ENCODE results near the gene WNT4. TPM values are rescaled to one million over a fixed set of nuclear protein-coding genes. Genes with fewer than 3 reads are reported as not detected.

Gene WNT4
- total RNA-seq = 0.33 and 1.4 TPM in 2 replicates

DNA sequence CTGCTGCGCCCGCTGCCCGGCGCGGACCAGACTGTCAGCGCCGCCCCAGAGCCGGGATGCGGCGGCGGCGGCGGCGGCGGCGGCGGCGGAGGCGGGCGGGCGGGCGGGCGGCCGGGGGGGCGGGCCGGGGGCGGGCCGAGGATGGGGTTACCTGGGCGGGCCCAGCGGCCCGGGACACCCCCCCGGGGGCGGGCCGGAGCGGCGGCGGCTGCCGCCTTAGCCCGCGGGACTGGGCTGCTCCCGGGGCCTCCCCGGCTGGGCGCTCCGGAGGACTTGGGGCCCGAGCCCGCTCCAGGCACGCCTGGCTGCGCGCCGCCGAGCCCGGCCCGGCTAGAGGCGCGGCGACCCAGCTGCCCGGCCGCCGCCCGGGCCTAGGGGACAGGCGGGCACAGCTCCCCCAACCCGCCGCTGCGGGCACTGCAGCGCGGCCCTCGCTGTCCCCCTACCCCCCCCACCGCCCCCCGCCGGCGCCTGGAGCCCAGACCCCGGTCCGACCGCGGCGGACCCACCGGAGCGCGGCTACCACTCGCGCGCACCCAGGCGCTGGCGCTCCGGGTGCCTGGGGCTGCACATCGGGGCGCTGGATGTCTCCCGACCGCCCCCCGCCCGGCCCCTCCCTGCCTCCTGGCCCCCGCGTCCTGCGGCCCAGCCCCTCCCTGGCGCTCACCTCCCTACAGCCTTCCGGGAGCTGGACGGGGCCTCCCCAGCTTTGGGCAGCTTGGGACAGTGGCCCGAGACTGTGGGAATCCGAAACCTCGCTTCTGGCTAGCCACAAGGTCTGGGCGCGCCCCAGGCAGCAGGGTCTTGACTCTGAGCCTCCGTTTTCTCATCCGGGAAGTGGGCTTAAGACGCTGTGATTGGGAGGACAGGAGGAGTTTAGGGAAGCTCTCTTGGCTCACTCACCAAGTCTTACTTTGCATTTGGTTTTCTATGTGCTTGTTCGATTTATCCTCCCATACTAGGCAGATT is at the start of gene WNT4:
Gene WNT4 (minus strand): TSS at position 33 of the 969 bp plus-strand sequence. CDS start 175 bp downstream, outside the sequence.

Other genes with a start within 250 kb of the WNT4 start
- gene HSPG2, start 205.8 kb downstream of the WNT4 start, total RNA-seq = 2,022 and 2,795 TPM in 2 replicates
- not detected in 2 replicates for gene CELA3B, start 166.1 kb downstream of the WNT4 start, total RNA-seq
- gene CELA3A, start 141.4 kb downstream of the WNT4 start, total RNA-seq = not detected in 2 replicates
- 747 and 879 TPM in 2 replicates for gene CDC42, start 90.4 kb downstream of the WNT4 start, total RNA-seq

Data from vein endothelial cell (primary cell).